NCI-H1105 treated with DMSO at 0.1 percent for 48 hours (cell line): ENCODE data around the gene GSTA1.
"Not testable (repeated sequence)": the region's sequence is repeated elsewhere in the genome, so short reads cannot be mapped to it uniquely, and the experiment has no call there.

Source experiments
- DNase-seq: peaks from one replicate; lab custom pipeline; 2025; lab: John Stamatoyannopoulos, UW

GSTA1 gene

GRCh38 chr6:52808660-52809059 lies 5.0 kb upstream of the GSTA1 start:
- DNase-seq, result no peak

- no peak for DNase-seq
These were observed 810 bp downstream of the GSTA1 start for GRCh38 chr6:52802806-52803205.

- no peak for DNase-seq
These were observed 2.3 kb downstream of the GSTA1 start for GRCh38 chr6:52801188-52801841.

DNA sequence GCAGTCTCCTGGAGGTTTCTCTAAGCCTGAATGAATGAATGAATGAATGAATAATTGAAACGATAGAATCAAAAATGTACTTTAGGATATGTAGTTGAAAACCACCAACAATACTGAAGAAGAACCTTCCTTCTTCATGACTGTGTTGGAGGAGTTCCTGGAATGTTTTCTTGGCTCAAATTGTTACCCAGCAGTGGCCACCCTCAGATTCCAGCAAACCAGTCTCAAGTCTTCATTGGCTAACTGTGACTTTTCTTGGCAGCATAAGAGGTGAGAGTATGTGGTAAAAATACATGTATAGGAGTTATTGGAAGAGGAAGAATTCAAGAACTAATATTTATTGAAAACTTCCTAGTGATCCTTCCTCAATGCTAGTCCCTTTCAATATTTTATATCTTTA lies 4.3 kb downstream of the GSTA1 start:
- not testable (repeated sequence) for DNase-seq

GRCh38 chr6:52794366-52794765 lies 9.2 kb downstream of the GSTA1 start:
- DNase-seq, result not testable (repeated sequence)

- no peak for DNase-seq
These were observed 12.8 kb downstream of the GSTA1 start for GRCh38 chr6:52790861-52791260.

DNA sequence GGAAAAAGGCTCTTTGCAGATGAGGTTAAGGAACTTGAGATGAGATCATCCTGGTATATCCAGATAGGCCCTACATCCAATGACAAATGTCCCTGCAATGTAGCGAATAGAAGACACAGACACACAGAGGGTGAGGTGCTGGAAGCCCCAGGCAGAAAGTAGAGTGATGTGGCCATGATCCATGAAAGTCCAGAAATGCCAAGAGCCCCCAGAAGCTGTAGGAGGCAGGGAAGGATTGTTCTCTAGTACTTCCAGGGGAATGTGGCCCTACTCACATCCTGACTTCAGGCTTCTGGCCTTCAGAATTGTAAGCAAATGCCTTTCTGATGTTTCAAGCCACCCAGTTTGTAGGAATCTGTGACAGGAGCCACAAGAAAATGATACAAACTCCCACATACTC lies 14.0 kb downstream of the GSTA1 start:
- not testable (repeated sequence) for DNase-seq

DNA sequence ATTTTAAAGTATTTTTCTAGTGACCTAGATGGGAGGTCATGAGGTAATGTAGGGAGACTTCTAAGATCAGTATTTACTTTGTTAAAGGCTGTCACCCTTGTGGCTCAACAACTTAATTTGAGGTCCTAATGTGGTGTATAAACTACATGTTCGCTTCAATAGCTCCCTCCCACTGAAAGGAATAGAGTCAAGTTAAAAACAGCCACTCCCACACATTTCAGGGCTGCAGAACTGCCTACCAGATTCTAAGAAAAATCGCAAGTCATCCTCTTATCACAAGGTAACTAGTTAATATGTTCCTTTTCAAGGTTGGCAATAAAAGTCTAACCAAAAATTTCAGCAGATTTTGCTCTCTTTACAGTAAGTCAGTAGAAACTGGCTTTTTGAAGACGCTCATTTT lies 15.1 kb downstream of the GSTA1 start:
- no peak for DNase-seq

DNA sequence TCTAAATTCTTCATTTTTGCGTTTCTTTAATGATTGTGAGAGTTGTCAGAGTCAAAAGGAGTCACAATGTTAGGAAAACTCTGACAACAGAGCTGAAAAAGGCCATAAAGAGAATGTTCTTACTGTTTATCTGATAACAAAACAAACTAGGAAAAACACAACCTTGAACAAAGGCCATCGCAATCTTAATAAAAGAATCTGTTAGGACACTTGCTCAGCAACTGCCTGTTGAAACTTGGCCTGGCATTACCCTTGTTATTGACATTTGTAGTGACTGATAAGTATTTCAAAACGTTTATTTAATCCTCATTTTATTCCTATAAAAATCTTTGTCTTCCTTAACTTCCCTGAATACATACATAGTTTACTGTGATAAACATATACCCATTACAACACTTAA lies 15.7 kb downstream of the GSTA1 start:
- no peak for DNase-seq

DNA sequence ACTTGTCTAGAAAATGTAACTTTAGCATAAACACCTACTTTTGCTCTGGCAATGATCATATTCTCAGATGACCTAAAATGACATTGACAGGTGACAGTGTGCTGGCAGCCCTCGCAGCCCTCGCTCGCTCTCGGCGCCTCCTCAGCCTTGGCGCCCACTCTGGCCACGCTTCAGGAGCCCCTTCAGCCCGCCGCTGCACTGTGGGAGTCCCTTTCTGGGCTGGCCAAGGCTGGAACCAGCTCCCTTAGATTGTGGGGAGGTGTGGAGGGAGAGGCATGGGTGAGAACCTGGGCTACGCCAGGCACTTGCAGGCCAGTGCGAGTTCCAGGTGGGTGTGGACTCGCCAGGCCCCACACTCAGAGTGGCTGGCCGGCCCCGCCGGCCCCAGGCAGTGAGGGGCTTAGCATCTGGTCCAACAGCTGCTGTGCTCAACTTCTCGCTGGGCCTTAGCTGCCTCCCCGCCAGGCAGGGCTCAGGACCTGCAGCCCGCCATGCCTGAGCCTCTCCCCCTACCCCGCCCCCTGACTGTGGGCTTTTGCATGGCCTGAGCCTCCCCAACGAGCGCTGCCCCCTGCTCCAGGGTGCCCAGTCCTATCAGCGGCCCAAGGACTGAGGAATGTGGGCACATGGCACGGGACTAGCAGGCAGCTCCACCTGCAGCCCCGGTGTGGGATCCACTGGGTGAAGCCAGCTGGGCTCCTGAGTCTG lies 17.2 kb downstream of the GSTA1 start:
- DNase-seq, result no peak

DNA sequence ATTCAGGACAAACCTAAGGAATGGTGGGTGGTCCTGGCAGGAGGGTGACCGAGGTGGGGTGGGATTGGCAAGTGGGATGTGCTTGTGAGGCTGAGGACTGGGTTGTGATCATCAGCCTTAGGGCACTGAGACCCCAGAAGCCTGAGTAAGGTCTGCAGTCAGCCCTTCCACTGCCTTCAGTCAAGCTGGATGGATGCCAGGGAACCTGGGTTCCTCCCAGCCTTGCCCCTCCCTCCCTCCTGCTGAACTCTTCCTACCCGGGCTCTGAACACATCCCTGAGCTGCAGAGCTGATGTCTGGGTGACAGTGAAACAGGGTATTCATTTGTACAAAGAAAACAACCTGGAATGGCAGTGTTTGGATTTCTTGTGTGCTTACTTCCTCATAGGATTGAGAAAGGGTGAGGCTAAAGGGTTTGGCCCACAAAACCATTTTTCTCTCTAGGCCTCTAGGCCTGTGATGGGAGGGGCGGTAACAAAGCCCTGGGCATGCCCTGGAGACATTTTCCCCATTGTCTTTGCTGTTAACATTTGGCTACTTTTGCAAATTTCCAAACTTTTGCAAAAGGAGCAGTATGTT lies 20.8 kb downstream of the GSTA1 start:
- not testable (repeated sequence) for DNase-seq

DNA sequence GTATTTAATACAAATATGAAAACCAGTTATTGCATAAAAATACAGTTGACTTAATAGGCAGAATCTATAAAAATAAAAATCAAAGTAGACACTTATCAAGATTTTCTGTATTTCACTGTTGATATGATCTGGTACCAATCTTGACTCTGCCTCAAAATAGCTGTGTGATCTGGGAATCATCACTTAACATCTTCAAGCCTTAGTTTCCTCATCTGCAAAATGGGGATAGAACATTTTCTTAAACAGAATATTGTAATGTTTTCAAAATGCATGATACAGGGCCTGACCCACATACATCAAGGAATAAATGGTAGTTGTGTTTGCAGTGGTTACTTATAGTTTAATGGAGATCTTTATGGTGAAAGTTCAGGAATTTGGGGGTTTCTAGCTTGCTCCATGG lies 21.4 kb downstream of the GSTA1 start:
- DNase-seq, result not testable (repeated sequence)

DNA sequence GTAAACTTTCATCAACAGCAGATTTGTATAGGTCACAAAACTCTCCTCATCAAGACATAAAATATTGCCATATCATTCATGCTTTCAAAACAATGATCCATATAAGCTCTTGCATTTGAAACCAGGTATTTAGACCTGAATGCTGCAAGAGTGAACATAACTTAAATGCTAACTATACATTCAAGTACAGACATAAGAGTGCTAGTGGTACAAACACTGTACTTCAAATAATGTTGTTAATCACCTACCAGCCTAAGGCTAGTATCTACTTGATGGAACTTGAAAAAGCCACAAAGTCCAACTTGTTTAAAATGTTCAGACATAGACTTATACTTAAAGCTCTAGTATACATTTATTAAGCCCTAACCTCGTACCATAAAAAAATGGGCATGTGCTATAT lies 24.4 kb downstream of the GSTA1 start:
- no peak for DNase-seq

GRCh38 chr6:52776711-52777351 lies 26.8 kb downstream of the GSTA1 start:
- not testable (repeated sequence) for DNase-seq

DNA sequence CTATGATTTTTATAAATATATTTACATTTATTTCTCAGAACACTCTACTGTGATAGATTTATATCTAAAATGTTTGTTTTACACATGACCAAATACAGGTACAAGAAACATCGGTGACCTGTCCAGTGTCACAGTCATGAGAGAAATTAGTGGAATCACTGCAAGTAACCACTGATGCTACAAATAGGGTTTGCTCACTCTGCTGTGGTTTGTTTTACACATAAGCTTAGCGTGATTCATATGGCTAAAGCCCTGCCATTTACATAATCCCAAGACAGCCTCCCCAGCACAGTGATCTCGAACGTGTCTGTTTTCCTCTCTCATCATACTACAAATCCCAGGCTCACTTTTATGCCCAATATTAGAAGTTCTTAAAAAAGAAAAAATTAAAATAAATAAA lies 34.2 kb downstream of the GSTA1 start:
- not testable (repeated sequence) for DNase-seq

GRCh38 chr6:52767658-52768057 lies 36.0 kb downstream of the GSTA1 start:
- DNase-seq, result not testable (repeated sequence)

GRCh38 chr6:52763322-52763916 lies 40.2 kb downstream of the GSTA1 start, which contains the start of gene GSTA2:
Gene GSTA2 (minus strand): TSS chr6:52763475. CDS start chr6:52757947, 5,528 bp downstream.
- DNase-seq, result not testable (repeated sequence)

DNA sequence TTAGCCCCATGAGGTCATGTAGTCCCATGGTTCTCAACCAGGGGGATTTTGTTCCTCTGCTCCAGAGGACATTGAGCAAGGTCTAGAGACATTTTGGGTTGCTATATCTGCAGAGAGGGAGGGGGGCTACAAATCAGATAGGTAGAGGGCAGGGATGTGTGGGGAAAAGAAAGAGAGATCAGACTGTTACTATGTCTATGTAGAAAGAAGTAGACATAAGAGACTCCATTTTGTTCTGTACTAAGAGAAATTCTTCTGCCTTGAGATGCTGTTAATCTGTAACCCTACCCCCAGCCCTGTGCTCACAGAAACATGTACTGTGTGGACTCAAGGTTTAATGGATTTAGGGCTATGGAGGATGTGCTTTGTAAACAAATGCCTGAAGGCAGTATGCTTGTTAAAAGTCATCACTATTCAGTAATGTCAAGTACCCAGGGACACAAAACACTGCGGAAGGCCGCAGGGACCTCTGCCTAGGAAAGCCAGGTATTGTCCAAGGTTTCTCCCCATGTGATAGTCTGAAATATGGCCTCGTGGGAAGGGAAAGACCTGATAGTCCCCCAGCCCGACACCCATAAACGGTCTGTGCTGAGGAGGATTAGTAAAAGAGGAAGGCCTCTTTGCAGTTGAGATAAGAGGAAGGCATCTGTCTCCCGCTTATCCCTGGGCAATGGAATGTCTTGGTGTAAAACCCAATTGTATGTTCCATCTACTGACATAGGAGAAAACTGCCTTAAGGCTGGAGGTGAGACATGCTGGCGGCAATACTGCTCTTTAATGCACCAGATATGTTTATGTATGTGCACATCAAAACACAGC lies 41.7 kb downstream of the GSTA1 start:
- not testable (repeated sequence) for DNase-seq

DNA sequence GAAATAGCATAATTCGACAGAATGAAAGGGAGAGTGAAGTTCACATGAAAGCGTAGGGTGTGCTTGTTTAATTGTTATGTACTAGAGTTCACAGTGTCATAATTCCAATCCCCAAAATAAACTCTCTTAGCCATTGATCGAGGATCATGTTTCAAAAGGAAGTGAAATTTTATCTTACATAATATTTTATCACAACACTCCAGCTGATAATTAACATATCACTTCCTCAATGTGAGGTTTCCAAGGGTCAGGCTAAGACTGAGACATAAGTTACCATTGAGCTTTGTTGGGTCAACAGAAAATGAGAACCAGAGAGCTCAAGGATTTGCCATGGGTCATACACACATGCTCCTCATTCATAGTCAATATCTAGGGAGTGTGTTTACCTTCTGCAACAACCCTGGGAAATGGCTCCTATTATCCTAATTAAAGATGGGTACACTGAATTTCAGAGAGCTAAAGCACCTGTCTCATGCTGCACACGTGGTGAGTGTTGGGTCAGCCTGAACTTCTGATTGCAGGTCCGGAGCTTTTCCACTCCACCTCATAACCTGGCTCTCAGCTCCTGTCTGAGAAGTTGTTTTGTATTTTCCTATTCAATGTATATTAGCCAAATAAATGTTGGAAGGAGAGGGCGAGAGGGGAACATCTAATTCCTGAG lies 43.4 kb downstream of the GSTA1 start:
- DNase-seq, result no peak

GRCh38 chr6:52759085-52759484 lies 44.5 kb downstream of the GSTA1 start:
- DNase-seq, result no peak
